GM23338 (cell line): Measurements from ENCODE around the gene KIF2C. TPM values are rescaled to one million over a fixed set of nuclear protein-coding genes. Genes with fewer than 3 reads are reported as not detected.

ENCODE experiments used
- ATAC-seq: fragments of 200-7000 bp; cut with Tn5 transposase; 3 replicates; pipeline ENCODE4 v1.9.1; 2020
- DNase-seq: peaks from one replicate; pipeline ENCODE4 v3.0.0-alpha.2; 2015; ENCODE audit warnings: low spot score
- H2AFZ ChIP-seq: fragments of 200-600 bp; sonication (generic); 2 replicates; pipeline ENCODE4 v1.8.0; 2016; ENCODE audit warnings: antibody characterized with exemption, mild to moderate bottlenecking, moderate library complexity
- H3F3A ChIP-seq: fragments of 200-600 bp; sonication (generic); replicated peaks from 2 replicates; pipeline ENCODE4 v1.8.0; 2017; ENCODE audit warnings: antibody characterized with exemption, mixed run types, low read depth
- H3K27ac ChIP-seq: fragments of 200-600 bp; sonication (generic); 2 replicates; pipeline ENCODE4 v1.6.1; 2016; ENCODE audit warnings: low read depth
- H3K27me3 ChIP-seq: fragments of 200-600 bp; sonication (generic); 2 replicates; pipeline ENCODE4 v1.8.0; 2016; ENCODE audit warnings: mild to moderate bottlenecking, mixed run types, moderate library complexity; ENCODE audit not compliant: insufficient read depth
- H3K36me3 ChIP-seq: fragments of 200-600 bp; sonication (generic); 2 replicates; pipeline ENCODE4 v1.8.0; 2016; ENCODE audit warnings: mild to moderate bottlenecking; ENCODE audit not compliant: insufficient read depth
- H3K4me1 ChIP-seq: fragments of 200-600 bp; sonication (generic); 2 replicates; pipeline ENCODE4 v1.8.0; 2016; ENCODE audit warnings: mild to moderate bottlenecking, moderate library complexity; ENCODE audit not compliant: insufficient read depth
- H3K4me2 ChIP-seq: fragments of 200-600 bp; sonication (generic); 2 replicates; pipeline ENCODE4 v1.7.1; 2017; ENCODE audit warnings: mixed run types
- H3K4me3 ChIP-seq: fragments of 200-600 bp; sonication (generic); 2 replicates; pipeline ENCODE4 v1.6.1; 2016; ENCODE audit warnings: mixed run types
- H3K79me2 ChIP-seq: fragments of 200-600 bp; sonication (generic); replicated peaks from 2 replicates; pipeline ENCODE4 v1.8.0; 2017; ENCODE audit warnings: mild to moderate bottlenecking; ENCODE audit not compliant: insufficient read depth
- H3K9me2 ChIP-seq: fragments of 200-600 bp; sonication (generic); 2 replicates; pipeline ENCODE4 v1.8.0; 2017; ENCODE audit not compliant: insufficient read depth
- H4K20me1 ChIP-seq: fragments of 200-600 bp; sonication (generic); replicated peaks from 2 replicates; pipeline ENCODE4 v1.8.0; 2017; ENCODE audit warnings: mild to moderate bottlenecking; ENCODE audit not compliant: insufficient read depth
- H3K27ac Mint-ChIP-seq: 2 replicates; pipeline ENCODE4 v1.8.0; 2020; ENCODE audit warnings: inconsistent platforms, mild to moderate bottlenecking, moderate library complexity, mixed read lengths
- H3K27me3 Mint-ChIP-seq: 3 replicates; pipeline ENCODE4 v1.8.0; 2022; ENCODE audit warnings: low read depth, mild to moderate bottlenecking, moderate library complexity, mixed read lengths, inconsistent platforms; ENCODE audit not compliant: insufficient read depth, poor library complexity
- H3K36me3 Mint-ChIP-seq: 3 replicates; pipeline ENCODE4 v1.8.0; 2021; ENCODE audit warnings: low read depth, mild to moderate bottlenecking, inconsistent platforms, moderate library complexity, mixed read lengths
- H3K4me1 Mint-ChIP-seq: 3 replicates; pipeline ENCODE4 v1.8.0; 2020; ENCODE audit warnings: mild to moderate bottlenecking, inconsistent platforms, mixed read lengths
- H3K4me3 Mint-ChIP-seq: 3 replicates; pipeline ENCODE4 v1.8.0; 2021; ENCODE audit warnings: moderate library complexity, mild to moderate bottlenecking, inconsistent platforms, mixed read lengths
- H3K9me3 Mint-ChIP-seq: 3 replicates; pipeline ENCODE4 v1.8.0; 2020; ENCODE audit warnings: moderate library complexity, mild to moderate bottlenecking, inconsistent platforms, mixed read lengths
- CREB1 ChIP-seq: fragments of 250-450 bp; sonication (Bioruptor Pico); IDR thresholded peaks from 2 replicates; pipeline ENCODE4 v1.5.0; 2020; ENCODE audit warnings: low read depth, mild to moderate bottlenecking, moderate library complexity
- JUNB ChIP-seq: IDR thresholded peaks from one replicate; pipeline ENCODE4 v1.6.1; 2016; ENCODE audit warnings: antibody characterized with exemption; ENCODE audit not compliant: unreplicated experiment
- POLR2AphosphoS5 ChIP-seq: IDR thresholded peaks from 2 replicates; pipeline ENCODE4 v1.6.1; 2016; ENCODE audit warnings: antibody characterized with exemption, low read depth
- ZNF114 ChIP-seq: fragments of 250-450 bp; sonication (Bioruptor Pico); IDR thresholded peaks from 2 replicates; pipeline ENCODE4 v1.5.0; 2020; ENCODE audit warnings: mild to moderate bottlenecking, moderate library complexity
- polyA plus RNA-seq: library from polyadenylated mRNA; unstranded; fragments of >200 nt; fragmentation: Nextera tagmentation; extraction: Ambion mirVana; gene quantifications from 2 replicates; pipeline ENCODE4 v1.2.1, GENCODE V29; 2016
- total RNA-seq: library from RNA; depleted of rRNA; stranded (reverse); fragments of >200 nt; shearing (Covaris generic); gene quantifications from 2 replicates; pipeline ENCODE4 v1.2.3, GENCODE V29; 2014
- TF ChIP-seq, protein P1 (sequence below), 2 experiments: fragments of 200-600 bp in 1 of 2; sonication (generic) in 1 of 2; conservative IDR thresholded peaks; 2 replicates each; pipeline versions ENCODE4 v1.5.1 to v1.6.1; 2016 to 2017; ENCODE audit warnings: antibody characterized with exemption in 2 of 2, low read depth in 2 of 2, mild to moderate bottlenecking in 2 of 2, moderate library complexity in 1 of 2
- TF ChIP-seq, protein P2 (sequence below): IDR thresholded peaks from 2 replicates; pipeline ENCODE4 v1.6.1; 2016; ENCODE audit warnings: antibody characterized with exemption

The KIF2C gene
- total and polyA plus RNA-seq, 2 experiments from 2014 or later: 38.0 to 62.9 TPM

DNA sequence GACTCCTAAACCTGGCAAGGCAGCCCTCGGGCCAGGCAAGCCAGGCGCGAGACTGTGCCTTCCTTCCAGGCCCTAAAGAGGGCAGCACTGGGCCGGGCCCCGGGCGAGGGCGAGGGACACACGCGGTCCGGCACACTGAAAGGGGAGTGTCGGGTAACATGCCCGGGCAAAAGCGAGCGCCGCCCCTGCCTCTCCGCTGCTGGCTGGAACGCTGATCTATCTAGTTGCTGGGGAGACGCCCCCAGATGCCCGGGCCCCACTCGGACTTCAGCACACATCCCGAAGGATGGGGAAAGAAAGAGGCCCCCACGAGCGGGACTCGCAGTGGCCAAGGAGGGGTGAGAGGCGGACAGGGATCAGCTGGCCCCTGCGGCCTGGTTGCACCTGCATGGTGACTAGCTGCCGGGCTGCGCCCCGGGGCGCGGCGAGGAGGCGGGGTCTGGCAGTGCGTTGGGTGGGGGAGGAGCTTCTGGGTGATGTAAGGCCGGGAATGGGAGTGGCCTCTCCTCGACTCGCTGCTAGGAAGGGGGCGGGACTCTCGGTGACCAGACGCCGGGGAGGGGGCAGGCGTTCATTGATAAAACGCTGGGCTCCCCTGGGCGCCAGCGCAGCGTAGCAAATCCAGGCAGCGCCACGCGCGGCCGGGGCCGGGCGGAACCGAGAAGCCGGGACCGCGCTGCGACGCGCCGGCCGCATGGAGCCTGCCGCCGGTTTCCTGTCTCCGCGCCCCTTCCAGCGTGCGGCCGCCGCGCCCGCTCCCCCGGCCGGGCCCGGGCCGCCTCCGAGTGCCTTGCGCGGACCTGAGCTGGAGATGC, 60.3 kb downstream of the KIF2C start, which contains the start of gene PLK3:
PLK3 (plus strand) TSS at position 608 of the 815 bp plus-strand sequence; CDS start at position 695, 87 bp downstream.
- Mint-ChIP-seq H3K4me1 (peaks cover 12% of the 10 kb centered on the region), H3K9me3 (no peaks in the 10 kb centered on the region), H3K27ac (peak within 1 kb of the TSS; percentile 100), H3K36me3 (peaks cover 25% of the 10 kb centered on the region), H3K4me3 (peak within 1 kb of the TSS; percentile 93), H3K27me3 (peaks cover 8% of the 10 kb centered on the region)
- Histone ChIP-seq H2AFZ (peak within 1 kb of the TSS; percentile 80; the same call in 1 of the 2 replicates), H3K4me3 (peak within 1 kb of the TSS; percentile 67), H3F3A (peaks cover 19% of the 10 kb centered on the region), H3K9me2 (no peaks in the 10 kb centered on the region), H4K20me1 (no peaks in the 10 kb centered on the region), H3K79me2 (0 out of 2 replicates have a peak, but pooled peaks cover 3% of the 10 kb centered on the region), H3K4me2 (peak within 1 kb of the TSS; percentile 96), H3K36me3 (no peaks in the 10 kb centered on the region; the same call in 1 of the 2 replicates), H3K27me3 (no peaks in the 10 kb centered on the region), H3K27ac (peak within 1 kb of the TSS; percentile 97), H3K4me1 (peaks cover 9% of the 10 kb centered on the region; the same call in 1 of the 2 replicates)
- ATAC-seq (peak; percentile 91), DNase-seq (peak; percentile 99)
- TF ChIP-seq JUNB (no peak), POLR2AphosphoS5 (peak; percentile 95), CREB1 (CRISPR knock-in tag) (peak; percentile 38; the same call in 1 of the 2 replicates)
- TF ChIP-seq, protein P1, sequence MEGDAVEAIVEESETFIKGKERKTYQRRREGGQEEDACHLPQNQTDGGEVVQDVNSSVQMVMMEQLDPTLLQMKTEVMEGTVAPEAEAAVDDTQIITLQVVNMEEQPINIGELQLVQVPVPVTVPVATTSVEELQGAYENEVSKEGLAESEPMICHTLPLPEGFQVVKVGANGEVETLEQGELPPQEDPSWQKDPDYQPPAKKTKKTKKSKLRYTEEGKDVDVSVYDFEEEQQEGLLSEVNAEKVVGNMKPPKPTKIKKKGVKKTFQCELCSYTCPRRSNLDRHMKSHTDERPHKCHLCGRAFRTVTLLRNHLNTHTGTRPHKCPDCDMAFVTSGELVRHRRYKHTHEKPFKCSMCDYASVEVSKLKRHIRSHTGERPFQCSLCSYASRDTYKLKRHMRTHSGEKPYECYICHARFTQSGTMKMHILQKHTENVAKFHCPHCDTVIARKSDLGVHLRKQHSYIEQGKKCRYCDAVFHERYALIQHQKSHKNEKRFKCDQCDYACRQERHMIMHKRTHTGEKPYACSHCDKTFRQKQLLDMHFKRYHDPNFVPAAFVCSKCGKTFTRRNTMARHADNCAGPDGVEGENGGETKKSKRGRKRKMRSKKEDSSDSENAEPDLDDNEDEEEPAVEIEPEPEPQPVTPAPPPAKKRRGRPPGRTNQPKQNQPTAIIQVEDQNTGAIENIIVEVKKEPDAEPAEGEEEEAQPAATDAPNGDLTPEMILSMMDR (conservative IDR thresholded peaks at IDR 0.05; ENCODE audit: low read depth in 2 of 2): peak; percentile 78 to 95

DNA sequence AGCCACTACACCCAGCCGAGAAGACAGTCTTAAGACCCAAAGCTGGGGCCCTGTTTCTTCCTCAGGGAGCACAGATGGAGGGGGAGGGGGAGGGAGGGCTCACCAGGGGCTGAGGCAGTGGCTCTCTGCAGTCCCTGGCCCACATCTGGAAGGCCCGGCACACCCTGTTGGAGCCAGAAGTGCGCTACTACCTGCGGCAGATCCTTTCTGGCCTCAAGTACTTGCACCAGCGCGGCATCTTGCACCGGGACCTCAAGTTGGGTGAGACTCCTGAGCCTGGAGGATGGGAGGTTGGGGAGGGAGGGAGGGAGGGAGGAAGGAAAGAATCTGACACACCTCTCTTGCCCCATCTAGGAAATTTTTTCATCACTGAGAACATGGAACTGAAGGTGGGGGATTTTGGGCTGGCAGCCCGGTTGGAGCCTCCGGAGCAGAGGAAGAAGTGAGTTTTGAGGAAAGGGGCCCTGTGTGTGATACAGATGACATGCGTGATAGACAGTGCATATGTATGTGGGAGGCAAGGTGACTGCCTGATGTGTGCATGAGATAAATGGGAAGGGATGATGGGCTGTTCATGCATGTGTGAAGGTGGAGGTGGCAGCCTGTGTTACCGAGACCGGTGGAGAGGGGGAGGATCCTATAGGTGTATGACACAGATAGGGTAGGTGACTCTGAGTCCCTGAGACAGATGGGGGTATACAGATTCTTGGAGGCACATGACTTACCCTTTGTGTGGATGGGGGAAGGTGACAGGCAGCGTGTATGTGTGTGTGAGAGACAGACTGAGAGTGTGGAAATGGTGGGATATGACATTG, 62.1 kb downstream of the KIF2C start:
- Mint-ChIP-seq H3K4me1 (peaks cover 12% of the 10 kb centered on the region), H3K4me3 (peak overlapping the region; percentile 78), H3K27me3 (peaks cover 8% of the 10 kb centered on the region), H3K27ac (no peak overlapping the region), H3K36me3 (peaks cover 34% of the 10 kb centered on the region), H3K9me3 (no peaks in the 10 kb centered on the region)
- Histone ChIP-seq H3K4me1 (peaks cover 10% of the 10 kb centered on the region; the same call in 1 of the 2 replicates), H3K27me3 (no peaks in the 10 kb centered on the region), H3K27ac (no peak overlapping the region), H3F3A (peaks cover 18% of the 10 kb centered on the region), H3K4me2 (peak overlapping the region; percentile 96), H3K9me2 (no peaks in the 10 kb centered on the region), H3K36me3 (no peaks in the 10 kb centered on the region; the same call in 1 of the 2 replicates), H2AFZ (no peak overlapping the region), H3K4me3 (peak overlapping the region; percentile 67; the same call in 1 of the 2 replicates), H3K79me2 (0 out of 2 replicates have a peak, but pooled peaks cover 3% of the 10 kb centered on the region), H4K20me1 (no peaks in the 10 kb centered on the region)
- TF ChIP-seq CREB1 (CRISPR knock-in tag) (no peak), ZNF114 (no peak), POLR2AphosphoS5 (no peak)
- TF ChIP-seq, protein P2, sequence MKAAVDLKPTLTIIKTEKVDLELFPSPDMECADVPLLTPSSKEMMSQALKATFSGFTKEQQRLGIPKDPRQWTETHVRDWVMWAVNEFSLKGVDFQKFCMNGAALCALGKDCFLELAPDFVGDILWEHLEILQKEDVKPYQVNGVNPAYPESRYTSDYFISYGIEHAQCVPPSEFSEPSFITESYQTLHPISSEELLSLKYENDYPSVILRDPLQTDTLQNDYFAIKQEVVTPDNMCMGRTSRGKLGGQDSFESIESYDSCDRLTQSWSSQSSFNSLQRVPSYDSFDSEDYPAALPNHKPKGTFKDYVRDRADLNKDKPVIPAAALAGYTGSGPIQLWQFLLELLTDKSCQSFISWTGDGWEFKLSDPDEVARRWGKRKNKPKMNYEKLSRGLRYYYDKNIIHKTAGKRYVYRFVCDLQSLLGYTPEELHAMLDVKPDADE: no peak
- no peak for DNase-seq
- ATAC-seq: no peak
